TTC549 (cell line): ENCODE measurements around the gene GPRIN3.
"Not testable (repeated sequence)": the region's sequence is repeated elsewhere in the genome, so short reads cannot be mapped to it uniquely, and the experiment has no call there.

ENCODE experiments used
- FAIRE-seq: peaks from 2 replicates; lab custom pipeline; 2012; peaks lifted over from hg19 to GRCh38; lab: Jason Lieb, UNC

The GPRIN3 gene

DNA sequence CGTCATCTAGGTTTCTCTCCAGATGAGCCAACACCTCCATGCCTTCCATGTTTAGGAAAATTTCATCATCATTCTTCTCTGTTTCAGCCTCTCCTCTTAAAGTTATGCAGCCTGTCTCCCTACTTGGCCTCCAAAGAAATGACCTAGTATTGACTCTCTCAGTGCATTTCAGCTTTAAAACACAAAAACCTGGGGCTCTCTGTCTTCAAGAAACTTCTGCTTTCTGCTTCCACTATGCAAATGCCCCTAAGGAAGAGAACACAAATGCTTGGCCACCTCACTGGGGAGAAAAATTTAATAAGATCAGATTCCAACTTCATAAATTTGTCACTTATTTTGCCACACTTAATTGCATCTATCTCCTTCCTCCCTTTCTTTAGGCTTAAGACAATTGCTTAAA is 93.3 kb downstream of the GPRIN3 start:
- no peak for FAIRE-seq

GRCh38 chr4:89213382-89213701 is 94.3 kb downstream of the GPRIN3 start:
- no peak for FAIRE-seq

GRCh38 chr4:89212666-89213381 is 94.8 kb downstream of the GPRIN3 start:
- FAIRE-seq, result no peak

DNA sequence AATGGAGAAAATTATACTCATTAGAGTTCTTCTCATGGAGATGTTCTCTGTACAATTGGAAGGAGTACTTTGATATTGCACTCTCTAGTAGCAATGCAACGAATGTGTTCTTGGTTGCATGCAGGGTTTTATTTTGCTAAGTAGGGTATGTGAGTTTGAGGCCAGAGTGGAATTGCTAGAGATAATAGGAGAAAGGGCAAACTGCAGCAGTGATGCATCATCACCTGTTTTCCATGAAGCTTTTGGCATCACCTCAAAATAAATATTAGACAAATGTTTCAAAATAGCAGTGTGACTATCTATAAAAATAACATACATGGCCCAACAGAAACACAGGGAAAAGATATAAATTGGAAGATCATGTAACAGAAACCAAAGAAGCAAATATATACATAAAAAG is 103.0 kb downstream of the GPRIN3 start:
- no peak for FAIRE-seq

DNA sequence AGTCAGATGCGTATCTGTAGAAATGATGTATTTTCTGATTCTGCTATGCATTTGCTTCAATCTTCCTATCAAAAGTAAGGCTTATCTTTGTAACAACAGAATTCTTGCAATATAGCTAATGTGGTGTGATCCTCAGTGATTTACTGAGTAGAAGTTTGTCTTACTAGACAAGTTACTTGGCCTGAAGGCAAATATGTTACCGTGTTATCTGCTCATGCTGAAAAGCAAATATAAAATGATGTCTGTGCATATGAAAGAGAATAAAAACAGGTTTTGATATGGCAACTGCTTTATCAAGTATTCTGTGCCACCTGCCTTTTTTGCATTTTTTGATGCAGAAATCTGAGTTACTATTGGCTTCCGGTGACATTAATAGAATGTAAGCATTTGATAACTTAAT is 103.7 kb downstream of the GPRIN3 start:
- FAIRE-seq, result no peak

- not testable (repeated sequence) for FAIRE-seq
These were observed 108.2 kb downstream of the GPRIN3 start for GRCh38 chr4:89199394-89199793.

GRCh38 chr4:89197920-89198319 is 109.7 kb downstream of the GPRIN3 start:
- FAIRE-seq, result no peak

DNA sequence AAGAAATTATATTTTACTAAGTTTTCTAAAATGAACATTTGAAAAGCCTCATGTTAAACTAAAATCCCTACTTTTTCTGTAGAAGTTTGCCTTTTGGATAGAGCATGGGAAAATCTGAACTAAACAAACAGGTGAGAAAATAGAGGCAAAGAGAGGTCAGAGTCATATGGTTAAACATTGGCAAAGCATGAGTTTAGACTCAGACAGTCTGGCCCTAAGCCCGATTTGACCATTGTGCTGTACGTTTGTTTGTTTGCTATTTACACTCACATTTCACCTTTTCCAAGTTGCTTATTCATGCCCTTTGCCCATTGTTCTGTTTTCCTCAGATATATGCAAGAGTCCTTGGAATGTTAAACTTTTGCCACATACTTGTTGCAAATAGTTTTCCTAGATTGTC is 110.9 kb downstream of the GPRIN3 start:
- no peak for FAIRE-seq

DNA sequence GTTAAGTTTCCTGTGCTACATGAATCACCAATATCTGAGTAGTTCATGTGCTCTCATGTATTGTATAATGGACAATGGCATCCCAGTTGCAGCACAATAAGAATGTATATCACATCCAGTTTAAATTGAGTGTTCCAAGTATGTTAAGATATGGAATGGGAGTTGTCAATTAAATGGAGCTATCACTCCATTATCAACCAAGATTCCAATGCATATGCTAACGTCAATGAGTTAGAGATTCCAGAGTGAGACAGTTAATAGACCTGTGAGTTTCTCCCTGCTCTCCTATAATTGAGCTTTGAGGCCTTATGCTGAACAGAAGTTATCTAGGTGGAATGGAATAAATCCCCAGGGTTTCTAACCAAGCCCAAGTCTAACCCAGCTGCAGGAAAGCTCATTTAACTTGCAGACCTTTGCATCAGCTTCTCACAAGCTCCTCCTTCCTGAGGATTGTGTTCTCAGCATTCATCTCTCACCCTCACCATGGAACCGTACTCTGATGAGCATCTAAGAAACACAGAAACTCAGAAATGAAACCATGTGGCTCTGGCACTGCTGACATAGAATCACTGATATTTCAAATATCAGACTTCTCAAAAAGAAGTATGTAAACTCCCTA is 111.4 kb downstream of the GPRIN3 start:
- FAIRE-seq, result no peak

GRCh38 chr4:89193843-89194242 is 113.8 kb downstream of the GPRIN3 start:
- FAIRE-seq, result no peak
